HG03469 (cell line): ENCODE results near the gene NCBP3.
A peak's percentile ranks its signal among the peaks of the same experiment; 100 is the strongest.

Experiments used
- ATAC-seq: cut with Tn5 transposase; IDR thresholded peaks from one replicate; pipeline ENCODE4 v1.9.1; 2021; ENCODE audit warnings: mild to moderate bottlenecking, moderate library complexity, moderate number of reproducible peaks; ENCODE audit not compliant: unreplicated experiment

The NCBP3 gene, protein sequence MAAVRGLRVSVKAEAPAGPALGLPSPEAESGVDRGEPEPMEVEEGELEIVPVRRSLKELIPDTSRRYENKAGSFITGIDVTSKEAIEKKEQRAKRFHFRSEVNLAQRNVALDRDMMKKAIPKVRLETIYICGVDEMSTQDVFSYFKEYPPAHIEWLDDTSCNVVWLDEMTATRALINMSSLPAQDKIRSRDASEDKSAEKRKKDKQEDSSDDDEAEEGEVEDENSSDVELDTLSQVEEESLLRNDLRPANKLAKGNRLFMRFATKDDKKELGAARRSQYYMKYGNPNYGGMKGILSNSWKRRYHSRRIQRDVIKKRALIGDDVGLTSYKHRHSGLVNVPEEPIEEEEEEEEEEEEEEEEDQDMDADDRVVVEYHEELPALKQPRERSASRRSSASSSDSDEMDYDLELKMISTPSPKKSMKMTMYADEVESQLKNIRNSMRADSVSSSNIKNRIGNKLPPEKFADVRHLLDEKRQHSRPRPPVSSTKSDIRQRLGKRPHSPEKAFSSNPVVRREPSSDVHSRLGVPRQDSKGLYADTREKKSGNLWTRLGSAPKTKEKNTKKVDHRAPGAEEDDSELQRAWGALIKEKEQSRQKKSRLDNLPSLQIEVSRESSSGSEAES

DNA sequence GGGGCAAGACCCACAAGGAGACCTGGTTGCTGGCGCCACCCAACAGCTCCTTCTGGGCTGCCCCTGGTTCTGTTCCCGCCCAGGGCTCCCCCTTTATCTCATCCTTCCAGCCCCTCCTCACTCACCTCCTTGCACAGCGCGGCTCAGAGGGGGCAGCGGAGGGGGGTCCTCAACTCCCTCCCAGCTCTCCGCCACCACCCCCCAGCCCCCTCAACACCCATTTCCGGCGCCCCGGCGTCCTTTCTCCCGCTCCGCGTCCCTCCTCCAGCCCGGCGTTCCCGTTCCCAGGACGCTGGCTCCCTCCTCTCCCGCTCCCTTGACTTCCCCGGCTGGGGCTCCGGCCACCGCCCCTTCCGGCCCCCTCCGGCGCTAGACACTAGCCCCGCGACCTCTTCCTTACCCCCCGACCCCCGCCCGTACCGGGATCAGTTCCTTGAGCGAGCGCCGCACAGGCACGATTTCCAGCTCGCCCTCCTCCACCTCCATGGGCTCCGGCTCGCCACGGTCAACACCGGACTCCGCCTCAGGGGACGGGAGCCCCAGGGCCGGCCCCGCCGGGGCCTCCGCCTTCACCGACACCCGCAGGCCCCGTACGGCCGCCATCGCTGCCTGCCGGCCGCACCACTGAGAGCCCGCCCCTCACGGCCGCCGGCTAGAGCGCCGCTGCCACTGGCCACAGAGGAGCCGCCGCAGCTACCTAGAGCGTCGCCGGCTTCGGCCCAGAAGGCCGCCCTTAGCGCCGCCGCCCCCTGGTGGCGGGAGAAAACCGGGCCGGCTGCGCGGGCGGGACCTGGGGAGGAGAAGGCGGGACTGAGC, at the start of gene NCBP3:
TSS of gene NCBP3 (minus strand) at position 626 of the 816 bp plus-strand sequence. CDS start at position 603, 23 bp downstream.
- ATAC-seq: peak; percentile 85

DNA sequence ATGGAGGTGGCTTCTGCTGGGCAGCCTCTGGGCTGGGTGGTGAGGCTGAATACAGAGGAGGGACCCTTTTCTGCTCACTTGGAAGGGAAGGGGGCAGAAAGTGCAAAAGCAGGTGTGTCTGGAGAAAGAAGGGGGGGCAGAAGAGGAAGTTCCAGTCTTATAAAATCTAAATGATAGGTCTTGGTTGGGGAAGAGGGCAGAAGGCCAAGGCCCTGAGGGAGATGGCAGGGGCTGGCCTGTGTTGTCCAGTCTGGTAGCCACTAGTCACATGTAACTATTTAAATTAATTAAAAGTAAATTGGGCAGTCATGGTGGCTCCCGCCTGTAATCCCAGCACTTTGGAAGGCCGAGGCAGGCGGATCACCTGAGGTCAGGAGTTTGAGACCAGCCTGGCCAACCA, 49.3 kb upstream of the NCBP3 start:
- no peak for ATAC-seq

DNA sequence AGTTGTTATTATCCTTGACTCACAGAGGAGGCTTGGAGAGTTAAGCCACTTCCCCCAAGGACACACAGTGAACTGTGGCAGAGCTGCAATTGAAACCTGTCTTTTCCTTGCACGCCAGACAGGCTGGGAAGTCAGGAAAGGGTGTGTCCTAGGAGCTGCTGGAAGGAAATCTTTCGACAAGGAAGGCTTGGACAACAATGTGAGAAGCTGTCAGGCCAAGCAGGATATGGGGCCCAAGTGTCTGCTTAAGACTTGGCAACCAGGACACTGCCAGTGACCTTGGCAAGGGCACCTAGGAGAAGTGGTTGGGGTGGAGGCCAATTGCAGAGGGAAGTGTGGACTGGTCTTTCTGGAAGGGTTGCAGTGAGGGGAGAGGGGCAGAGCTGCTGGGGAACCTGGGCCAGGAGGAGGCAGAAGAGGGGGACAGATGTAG, 48.9 kb upstream of the NCBP3 start:
- no peak for ATAC-seq

GRCh38 chr17:3894188-3894587, 48.1 kb upstream of the NCBP3 start:
- ATAC-seq: no peak

DNA sequence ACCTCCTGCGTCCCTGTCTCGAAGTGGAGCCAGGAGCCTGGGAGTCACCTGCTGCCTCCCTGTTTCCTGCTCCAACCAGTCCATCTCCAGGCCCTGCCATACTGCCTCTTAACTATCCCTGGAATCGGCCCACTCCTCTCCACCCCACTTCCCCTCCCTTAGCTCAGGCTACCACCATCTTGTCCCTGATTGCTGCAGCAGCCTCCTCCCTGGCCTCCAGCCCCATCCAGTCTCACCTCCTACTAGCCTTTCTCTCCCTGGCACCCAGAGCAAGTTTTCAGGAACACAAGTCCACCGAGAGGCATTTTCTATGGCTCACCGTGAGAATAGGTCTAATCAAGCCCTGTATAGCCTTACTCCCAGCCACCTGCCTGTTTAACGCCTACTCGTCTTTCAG, 47.7 kb upstream of the NCBP3 start:
- no peak for ATAC-seq

DNA sequence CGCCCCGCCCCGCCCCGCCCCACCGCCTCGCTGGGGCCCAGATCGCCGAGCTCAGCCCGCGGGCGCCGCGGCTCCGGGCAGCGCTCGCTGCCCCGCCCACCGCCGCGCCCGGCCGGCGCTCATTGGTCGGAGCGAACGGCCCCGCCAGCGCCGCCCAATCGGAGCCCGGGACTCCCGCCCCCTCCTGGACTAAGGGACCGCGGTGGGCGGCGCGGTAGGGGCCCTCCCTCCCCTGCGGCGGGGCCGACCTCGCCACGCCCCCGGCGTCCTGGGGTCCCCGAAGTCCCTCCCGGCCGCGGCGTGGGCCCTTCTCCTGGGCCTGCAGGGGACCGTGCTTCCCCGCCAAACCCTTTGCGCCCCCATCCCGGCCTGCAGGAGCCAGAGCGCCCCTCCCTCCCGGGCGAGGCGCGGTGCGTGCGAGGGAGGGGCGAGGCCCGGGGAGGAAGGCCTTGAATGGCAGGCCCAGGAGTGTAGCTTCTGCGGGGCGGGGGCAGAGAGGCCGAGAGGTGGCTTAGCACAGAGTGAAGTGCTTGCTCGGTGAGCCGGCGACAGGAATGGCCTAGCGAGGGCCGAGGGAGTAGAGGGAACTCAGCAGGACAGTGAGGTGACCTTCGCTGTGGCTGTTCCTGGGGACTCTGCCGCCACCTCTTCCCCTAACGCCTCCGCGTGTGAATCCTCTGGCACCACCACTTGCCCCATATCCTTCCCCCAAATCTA, 47.1 kb upstream of the NCBP3 start, which contains the start of gene CAMKK1:
TSS of gene CAMKK1 (minus strand) at position 51 of the 717 bp plus-strand sequence. CDS start 7,366 bp downstream, outside the sequence.
- ATAC-seq: peak; percentile 46

DNA sequence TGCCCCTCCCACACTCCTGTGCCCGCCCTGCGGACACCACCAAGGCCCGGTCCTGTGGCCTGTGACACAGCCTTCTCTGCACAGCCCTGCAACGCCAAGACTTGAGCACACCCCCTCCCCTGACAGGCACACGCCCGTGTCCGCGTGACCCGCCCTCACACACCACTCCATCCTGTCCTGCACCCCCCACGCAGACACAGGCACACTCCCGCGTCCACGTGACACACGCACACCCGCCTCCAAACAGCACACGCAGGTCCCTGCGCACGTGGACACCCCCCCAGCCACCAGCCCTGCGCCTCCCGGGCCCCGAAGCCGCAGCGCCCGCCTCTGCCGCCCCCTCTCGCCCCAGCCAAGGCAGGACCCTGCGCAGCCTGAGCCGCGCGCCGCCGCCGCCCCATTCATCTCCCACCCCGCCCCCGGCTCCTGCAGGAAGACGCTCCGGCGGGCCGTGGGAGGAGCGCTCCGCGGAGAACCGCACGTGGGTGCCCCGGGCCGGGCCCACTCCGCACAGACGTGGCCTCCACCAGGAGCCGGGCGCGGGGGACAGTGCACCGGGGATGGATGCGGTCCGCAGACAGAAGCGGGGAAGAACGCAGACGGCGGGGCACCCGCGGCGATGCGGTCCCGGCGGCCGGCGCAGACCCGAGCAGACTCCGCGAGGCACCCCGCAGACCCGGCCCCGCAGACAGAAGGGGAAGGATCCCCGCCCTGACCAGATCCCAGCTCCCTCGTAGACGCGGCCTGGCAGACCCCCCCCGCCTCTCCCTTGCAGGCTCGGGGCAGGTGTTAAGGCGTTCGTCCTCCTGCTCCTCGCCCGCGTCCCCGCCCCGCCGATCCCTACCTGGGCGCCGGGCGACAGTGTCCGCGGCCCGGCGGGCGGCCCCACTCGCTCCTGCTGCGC, 46.3 kb upstream of the NCBP3 start:
- peak; percentile 5 for ATAC-seq

GRCh38 chr17:3891626-3892094, 45.6 kb upstream of the NCBP3 start:
- ATAC-seq: no peak

DNA sequence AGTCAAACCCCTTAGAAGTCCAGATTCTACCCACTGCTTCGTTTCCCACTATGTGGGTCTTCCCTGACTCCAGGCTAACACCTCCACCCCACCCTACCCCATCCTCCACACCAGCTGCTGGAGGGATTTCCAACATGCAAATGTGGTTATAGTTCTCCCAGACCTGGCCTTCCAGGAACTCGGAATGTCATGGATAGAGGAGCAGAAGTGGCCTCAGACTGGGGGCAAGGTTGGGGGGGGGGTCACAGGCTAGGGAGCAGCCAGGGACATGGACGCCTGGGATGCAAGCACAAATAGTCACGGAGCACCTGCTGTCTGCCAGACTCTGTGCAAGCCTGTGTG, 44.8 kb upstream of the NCBP3 start:
- no peak for ATAC-seq

GRCh38 chr17:3890082-3890877, 44.2 kb upstream of the NCBP3 start:
- no peak for ATAC-seq

DNA sequence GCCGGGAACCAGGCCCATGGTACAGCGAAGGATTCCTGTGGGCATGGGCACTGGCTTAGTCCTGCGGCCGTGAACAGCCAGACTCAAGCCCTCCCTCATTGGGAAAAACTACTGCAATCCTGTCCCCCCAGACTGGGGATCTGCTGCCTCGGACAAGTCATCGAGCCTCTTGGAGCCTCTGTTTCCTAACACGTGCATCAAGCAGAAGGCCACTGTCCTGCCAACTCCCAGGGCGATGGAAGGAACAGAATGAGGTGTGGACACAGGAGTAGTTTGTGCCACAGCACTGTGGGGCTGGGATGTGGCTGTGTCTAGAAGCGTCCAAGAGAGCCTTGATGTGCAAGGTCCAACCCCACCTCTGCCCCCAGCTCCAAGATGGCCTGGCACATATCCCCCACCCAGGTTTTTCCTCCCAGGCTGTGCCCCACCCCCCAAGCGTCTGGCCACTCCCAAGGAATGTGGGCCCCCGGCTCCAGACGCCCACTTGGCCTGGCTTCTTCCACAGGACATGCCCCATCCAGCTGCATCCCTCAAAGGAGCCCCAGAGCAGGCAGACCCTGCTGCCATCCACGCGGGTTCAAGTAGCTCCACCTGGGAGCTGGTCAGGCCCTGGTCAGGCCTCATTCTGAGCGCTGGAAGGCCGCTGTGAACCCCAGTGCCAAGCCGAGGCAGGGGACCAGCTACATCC, 43.4 kb upstream of the NCBP3 start:
- ATAC-seq: no peak

- ATAC-seq: no peak
Observed at GRCh38 chr17:3888343-3889171, 42.5 kb upstream of the NCBP3 start.

DNA sequence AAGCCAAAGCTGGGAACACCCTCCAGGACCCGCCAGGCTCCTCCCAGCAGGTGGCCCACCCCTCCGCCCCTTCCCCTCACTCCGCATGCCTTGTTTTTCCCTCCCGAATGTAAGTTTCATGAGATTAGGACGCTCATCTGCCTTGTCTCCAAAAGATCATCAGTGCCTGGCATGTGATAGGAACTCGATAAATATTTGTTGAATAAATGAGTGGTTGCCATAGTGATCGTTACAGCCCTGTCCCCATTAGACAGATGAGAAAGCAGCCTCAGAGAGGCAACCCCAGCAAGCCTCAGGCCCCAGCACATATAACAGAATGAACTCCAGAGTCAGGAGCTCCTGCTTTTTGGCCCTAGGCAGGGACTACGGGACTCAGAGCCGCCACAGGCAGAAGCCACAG, 41.8 kb upstream of the NCBP3 start:
- no peak for ATAC-seq

- no peak for ATAC-seq
Observed at GRCh38 chr17:3887394-3887793, 41.3 kb upstream of the NCBP3 start.

DNA sequence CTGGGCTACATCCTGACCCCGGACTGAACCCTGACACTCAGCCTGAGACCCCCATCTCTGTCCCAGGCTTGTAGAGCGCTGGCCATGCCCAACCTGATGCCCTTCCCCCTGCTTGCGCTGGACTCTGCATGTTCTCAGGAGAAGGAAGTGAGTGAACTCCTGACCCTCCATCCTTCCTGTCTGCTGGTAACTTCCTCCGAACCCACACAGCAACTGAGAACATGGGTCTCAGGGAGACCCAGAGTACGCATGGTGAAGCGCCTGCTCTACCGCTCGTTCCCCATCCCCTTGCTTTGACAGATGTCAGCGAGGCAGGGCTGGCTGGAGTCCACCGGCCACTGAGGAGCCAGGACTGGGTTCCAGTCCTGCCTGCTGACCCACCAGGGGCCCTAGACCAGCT, 40.7 kb upstream of the NCBP3 start:
- ATAC-seq: no peak

DNA sequence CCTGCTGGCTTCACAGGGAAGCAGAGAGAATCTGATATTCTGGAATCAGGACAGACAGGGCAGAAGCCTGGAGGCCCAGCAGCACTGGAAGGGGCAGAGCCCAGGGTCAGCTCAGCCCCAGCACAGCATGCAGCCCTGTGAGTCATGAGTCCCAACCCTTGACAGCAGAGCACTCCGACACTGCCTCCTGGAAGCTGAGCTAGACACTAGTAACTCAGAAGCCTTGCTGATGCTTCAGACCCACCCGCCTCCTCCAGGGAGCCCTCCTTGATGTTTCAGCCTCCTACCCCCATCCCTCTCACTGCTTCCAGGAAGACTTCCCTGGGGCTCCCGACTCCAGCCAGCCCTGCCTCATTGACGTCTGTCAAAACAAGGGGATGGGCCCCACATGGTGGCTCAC, 39.9 kb upstream of the NCBP3 start:
- ATAC-seq: no peak

- no peak for ATAC-seq
Observed at GRCh38 chr17:3885271-3885670, 39.2 kb upstream of the NCBP3 start.
